Peyer's patch (tissue), 4 donors: Measurements from ENCODE around the gene CORO7. TPM values are rescaled to one million over a fixed set of nuclear protein-coding genes. Genes with fewer than 3 reads are reported as not detected.

ENCODE experiments used
- DNase-seq, 3 donors: peaks; one replicate each; pipeline ENCODE4 v3.0.0-alpha.2; 2017 to 2019
- H3K27ac ChIP-seq, 4 donors: fragments of 200-600 bp; sonication (generic); one replicate each; pipeline ENCODE4 v1.5.1; 2016 to 2019
- H3K27me3 ChIP-seq, 2 donors: fragments of 200-600 bp; sonication (generic); one replicate each; pipeline ENCODE4 v1.5.1; 2019
- H3K36me3 ChIP-seq, 3 donors: fragments of 200-600 bp; sonication (generic); one replicate each; pipeline ENCODE4 v1.5.1; 2016 to 2019
- H3K4me1 ChIP-seq, 4 donors: fragments of 200-600 bp; sonication (generic); one replicate each; pipeline ENCODE4 v1.5.1; 2016 to 2019
- H3K4me3 ChIP-seq, 4 donors: fragments of 200-600 bp; sonication (generic); 1 replicate in 3 of 4; 2 replicates in 1 of 4; pipeline ENCODE4 v1.5.1; 2016 to 2019; ENCODE audit warnings: mild to moderate bottlenecking in 1 of 4
- H3K9me3 ChIP-seq, 4 donors: fragments of 200-600 bp; sonication (generic); one replicate each; pipeline ENCODE4 v1.5.1; 2016 to 2019; ENCODE audit warnings: mild to moderate bottlenecking in 1 of 4
- POLR2A ChIP-seq, 2 donors: fragments of 450-650 bp; IDR thresholded peaks; one replicate each; pipeline ENCODE4 v1.5.1; 2017; ENCODE audit warnings: antibody characterized with exemption in 2 of 2, mild to moderate bottlenecking in 2 of 2, moderate library complexity in 2 of 2
- total RNA-seq, 4 donors: library from RNA; depleted of rRNA; stranded (reverse); fragments of >200 nt; gene quantifications; one replicate each; pipeline ENCODE4 v1.1.0, GENCODE V29; 2016
- TF ChIP-seq, protein P1 (sequence below), 6 experiments: fragments of 450-650 bp in 4 of 6; fragments of 200-600 bp in 2 of 6; sonication (generic) in 1 of 6; IDR thresholded peaks; one replicate each; pipeline ENCODE4 v1.5.1; 2017 to 2019; ENCODE audit warnings: antibody characterized with exemption in 6 of 6, mild to moderate bottlenecking in 3 of 6, moderate library complexity in 1 of 6

The CORO7 gene
- total RNA-seq, 4 donors from 2014 or later = 73.4 to 219 (median 110) TPM

DNA sequence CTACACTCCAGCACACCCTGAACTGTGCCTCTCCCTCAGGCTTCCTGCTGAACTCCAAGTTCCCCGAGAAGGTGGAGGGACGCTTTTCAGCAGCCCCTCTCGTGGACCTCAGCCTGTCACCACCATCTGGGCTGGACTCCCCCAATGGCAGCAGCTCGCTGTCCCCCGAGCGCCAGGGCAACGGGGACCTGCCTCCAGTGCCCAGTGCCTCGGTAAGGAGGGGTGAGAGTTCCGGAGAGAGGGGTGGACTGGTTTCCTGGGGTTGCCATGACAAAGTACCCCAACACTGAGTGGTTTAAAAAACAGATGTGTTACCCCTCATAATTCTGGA lies 83.1 kb downstream of the CORO7 start:
- no peaks in the 10 kb centered on the region for H3K27me3 ChIP-seq
- H3K9me3 ChIP-seq = no peaks in the 10 kb centered on the region
- no peak overlapping the region for H3K27ac ChIP-seq
- H3K4me3 ChIP-seq = no peak overlapping the region
- H3K36me3 ChIP-seq = peaks cover 0 to 2% (median 0%) of the 10 kb centered on the region in 3 donors
- peaks cover 0 to 10% (median 4%) of the 10 kb centered on the region in 4 donors for H3K4me1 ChIP-seq
- DNase-seq = no peak
- TF ChIP-seq, protein P1, sequence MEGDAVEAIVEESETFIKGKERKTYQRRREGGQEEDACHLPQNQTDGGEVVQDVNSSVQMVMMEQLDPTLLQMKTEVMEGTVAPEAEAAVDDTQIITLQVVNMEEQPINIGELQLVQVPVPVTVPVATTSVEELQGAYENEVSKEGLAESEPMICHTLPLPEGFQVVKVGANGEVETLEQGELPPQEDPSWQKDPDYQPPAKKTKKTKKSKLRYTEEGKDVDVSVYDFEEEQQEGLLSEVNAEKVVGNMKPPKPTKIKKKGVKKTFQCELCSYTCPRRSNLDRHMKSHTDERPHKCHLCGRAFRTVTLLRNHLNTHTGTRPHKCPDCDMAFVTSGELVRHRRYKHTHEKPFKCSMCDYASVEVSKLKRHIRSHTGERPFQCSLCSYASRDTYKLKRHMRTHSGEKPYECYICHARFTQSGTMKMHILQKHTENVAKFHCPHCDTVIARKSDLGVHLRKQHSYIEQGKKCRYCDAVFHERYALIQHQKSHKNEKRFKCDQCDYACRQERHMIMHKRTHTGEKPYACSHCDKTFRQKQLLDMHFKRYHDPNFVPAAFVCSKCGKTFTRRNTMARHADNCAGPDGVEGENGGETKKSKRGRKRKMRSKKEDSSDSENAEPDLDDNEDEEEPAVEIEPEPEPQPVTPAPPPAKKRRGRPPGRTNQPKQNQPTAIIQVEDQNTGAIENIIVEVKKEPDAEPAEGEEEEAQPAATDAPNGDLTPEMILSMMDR (IDR thresholded peaks at IDR 0.05) = no peak
- no peak for TF ChIP-seq POLR2A (IDR thresholded peaks at IDR 0.05)

DNA sequence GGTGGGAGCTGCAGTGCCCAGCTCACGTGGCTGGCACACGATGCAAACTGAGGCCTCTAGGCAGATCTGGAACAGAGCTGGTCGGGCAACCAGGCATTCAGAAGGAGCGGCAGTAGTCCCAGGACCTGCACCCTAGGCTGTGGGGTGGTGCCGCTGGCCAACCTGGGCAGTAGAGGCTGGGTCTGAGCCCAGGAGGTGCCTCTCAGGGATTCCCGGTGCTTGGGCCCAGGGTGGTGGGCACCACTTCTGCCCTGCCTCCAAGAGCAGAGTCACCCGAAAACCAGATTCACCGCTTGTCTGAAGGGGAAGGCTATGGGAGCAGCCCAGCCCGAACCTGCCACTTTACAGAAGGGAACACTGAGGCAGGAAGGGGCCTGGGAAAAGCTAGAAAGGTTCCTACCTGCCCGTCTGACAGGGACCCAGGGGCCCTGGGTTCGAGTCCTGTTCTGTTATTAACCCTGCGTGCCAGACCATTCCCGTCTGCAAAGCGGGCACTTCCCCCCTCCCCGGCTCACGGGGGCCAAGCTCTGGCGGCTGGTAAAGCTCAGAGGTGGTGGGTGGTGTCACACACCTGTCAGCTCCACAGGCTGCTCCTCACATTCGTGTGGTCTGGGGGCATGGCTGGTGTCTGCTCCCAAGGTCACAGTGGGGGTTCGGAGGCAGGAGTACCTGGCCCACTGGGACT lies 83.6 kb downstream of the CORO7 start:
- no peaks in the 10 kb centered on the region for H3K27me3 ChIP-seq
- no peak for TF ChIP-seq POLR2A (IDR thresholded peaks at IDR 0.05)
- TF ChIP-seq, protein P1 (IDR thresholded peaks at IDR 0.05) = no peak
- no peaks in the 10 kb centered on the region for H3K9me3 ChIP-seq
- no peak overlapping the region for H3K4me3 ChIP-seq
- H3K27ac ChIP-seq = no peak overlapping the region
- no peaks in the 10 kb centered on the region for H3K36me3 ChIP-seq
- H3K4me1 ChIP-seq = peaks cover 0 to 15% (median 10%) of the 10 kb centered on the region in 4 donors
- peak in 1 of 3 donors; percentile 39 for DNase-seq

DNA sequence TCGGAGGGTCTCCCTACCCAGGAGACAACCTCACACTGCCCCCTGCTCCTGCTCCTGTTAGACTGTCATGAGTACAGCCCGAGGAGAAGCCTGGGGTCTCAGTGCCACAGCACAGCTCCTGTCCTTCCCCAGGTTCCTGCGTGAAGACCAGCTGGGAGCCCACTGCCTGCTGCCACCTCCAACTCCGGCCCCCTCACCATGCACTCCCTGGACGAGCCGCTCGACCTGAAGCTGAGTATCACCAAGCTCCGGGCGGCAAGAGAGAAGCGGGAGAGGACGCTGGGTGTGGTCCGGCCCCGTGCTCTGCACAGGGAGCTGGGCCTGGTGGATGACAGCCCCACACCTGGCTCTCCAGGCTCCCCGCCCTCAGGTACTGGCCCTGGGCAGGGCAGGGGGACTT lies 84.3 kb downstream of the CORO7 start:
- Histone ChIP-seq H3K27ac (no peak overlapping the region), H3K4me1 (peaks cover 0 to 22% (median 13%) of the 10 kb centered on the region in 4 donors), H3K4me3 (no peak overlapping the region), H3K36me3 (no peaks in the 10 kb centered on the region), H3K9me3 (no peaks in the 10 kb centered on the region), H3K27me3 (no peaks in the 10 kb centered on the region)
- peak in 1 of 3 donors; percentile 35 for DNase-seq
- TF ChIP-seq POLR2A (IDR thresholded peaks at IDR 0.05) = no peak
- TF ChIP-seq, protein P1 (IDR thresholded peaks at IDR 0.05) = no peak

DNA sequence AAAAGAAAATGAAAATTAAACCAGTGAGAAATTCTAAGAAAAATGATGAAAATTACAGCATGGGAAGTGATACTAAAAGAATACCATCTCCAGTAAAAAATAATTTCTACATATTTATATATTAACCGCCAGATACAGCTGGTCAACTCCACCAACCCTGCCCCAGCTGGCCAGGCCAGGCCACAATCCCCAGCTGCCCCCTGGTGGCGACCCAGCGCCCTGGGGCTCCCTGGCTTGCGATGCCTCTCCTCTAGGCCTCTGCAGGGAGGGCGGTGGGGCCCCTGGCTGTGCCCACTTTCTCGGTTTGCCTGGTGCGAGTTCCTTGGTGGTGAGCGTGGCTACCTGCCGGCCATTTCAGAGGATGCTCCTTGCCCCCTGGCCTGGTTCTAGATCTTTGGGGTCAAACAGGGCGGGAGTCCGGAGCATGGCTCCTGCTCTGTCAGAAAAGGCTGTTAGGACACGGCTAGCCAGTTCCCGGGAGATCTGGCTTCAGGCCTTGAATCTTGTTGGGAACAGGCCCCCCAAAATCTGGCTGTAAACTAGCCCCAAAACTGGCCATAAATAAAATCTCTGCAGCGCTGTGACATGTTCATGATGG lies 86.0 kb downstream of the CORO7 start:
- no peaks in the 10 kb centered on the region for H3K9me3 ChIP-seq
- TF ChIP-seq, protein P1 (IDR thresholded peaks at IDR 0.05) = peak; percentile 85 to 99 (median 96)
- no peak for TF ChIP-seq POLR2A (IDR thresholded peaks at IDR 0.05)
- no peaks in the 10 kb centered on the region for H3K36me3 ChIP-seq
- H3K4me3 ChIP-seq = no peak overlapping the region
- H3K4me1 ChIP-seq = peaks cover 0 to 25% (median 13%) of the 10 kb centered on the region in 4 donors
- no peak overlapping the region for H3K27ac ChIP-seq
- peak; percentile 77 to 91 (median 89) for DNase-seq
- H3K27me3 ChIP-seq = no peaks in the 10 kb centered on the region

DNA sequence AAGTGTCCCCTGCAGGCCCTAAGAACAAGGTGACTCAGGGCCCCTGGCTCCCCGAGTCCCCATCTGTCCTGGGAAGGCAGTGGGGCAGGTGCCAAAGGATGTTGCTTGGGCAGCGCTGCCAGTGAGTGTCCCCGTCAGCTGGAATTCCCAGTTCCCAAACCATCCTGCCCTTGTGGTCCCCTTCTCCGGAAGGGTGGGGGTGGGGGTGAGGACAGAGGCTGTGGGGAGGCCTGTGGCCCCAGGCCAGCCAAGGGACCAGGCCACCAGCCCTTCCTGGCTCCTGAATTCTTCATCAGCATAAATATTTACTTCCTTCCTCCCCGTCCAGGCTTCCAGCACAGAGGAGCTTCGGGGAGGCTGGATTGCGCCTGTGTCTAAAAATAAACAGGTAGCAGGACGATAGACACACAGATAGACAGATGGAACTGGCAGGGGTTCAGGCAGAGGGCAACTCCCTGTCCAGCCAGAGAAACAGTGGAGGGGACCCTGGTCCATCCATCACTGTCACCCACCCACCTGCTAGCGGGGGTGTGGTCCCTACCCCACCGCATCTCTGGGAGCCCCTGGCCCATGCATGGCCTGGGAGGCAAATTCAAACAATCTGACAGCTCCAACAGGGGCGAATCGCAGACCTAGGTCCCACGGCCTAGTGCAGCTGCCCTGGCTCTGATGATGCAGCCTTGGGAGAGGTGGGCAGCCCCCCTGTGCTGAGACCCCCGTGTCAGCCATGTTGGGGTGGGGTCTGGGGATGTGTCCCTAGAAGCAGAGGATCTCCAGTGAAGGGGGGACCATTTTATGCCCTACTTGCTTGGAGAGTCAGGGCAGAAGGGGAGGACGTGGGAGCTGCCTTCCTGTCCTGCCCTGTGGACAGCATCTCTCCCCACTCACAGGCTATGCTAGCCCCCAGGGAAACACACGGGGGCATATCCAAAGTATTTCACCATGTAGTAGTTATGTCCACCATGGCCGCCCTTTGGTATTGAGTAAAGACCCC lies 87.3 kb downstream of the CORO7 start:
- H3K36me3 ChIP-seq = no peaks in the 10 kb centered on the region
- H3K4me3 ChIP-seq = no peak overlapping the region
- DNase-seq = no peak
- no peaks in the 10 kb centered on the region for H3K9me3 ChIP-seq
- H3K27me3 ChIP-seq = no peaks in the 10 kb centered on the region
- peaks cover 0 to 36% (median 13%) of the 10 kb centered on the region in 4 donors for H3K4me1 ChIP-seq
- peak overlapping the region; percentile 25 to 85 (median 73) for H3K27ac ChIP-seq
- TF ChIP-seq POLR2A (IDR thresholded peaks at IDR 0.05) = no peak
- TF ChIP-seq, protein P1 (IDR thresholded peaks at IDR 0.05) = no peak
